GM08714 (cell line): ENCODE measurements around the gene PTPDC1.

Experiments
- H3K4me3 ChIP-seq: fragments of 200-500 bp; sonication (Bioruptor generic); 2 replicates; pipeline ENCODE4 v1.5.1; 2014; ENCODE audit warnings: mild to moderate bottlenecking, low read length, inconsistent platforms
- ZNF274 ChIP-seq: IDR thresholded peaks from 2 replicates; pipeline ENCODE4 v1.6.1; 2012; ENCODE audit warnings: mild to moderate bottlenecking, low read depth, low read length

Gene PTPDC1, protein sequence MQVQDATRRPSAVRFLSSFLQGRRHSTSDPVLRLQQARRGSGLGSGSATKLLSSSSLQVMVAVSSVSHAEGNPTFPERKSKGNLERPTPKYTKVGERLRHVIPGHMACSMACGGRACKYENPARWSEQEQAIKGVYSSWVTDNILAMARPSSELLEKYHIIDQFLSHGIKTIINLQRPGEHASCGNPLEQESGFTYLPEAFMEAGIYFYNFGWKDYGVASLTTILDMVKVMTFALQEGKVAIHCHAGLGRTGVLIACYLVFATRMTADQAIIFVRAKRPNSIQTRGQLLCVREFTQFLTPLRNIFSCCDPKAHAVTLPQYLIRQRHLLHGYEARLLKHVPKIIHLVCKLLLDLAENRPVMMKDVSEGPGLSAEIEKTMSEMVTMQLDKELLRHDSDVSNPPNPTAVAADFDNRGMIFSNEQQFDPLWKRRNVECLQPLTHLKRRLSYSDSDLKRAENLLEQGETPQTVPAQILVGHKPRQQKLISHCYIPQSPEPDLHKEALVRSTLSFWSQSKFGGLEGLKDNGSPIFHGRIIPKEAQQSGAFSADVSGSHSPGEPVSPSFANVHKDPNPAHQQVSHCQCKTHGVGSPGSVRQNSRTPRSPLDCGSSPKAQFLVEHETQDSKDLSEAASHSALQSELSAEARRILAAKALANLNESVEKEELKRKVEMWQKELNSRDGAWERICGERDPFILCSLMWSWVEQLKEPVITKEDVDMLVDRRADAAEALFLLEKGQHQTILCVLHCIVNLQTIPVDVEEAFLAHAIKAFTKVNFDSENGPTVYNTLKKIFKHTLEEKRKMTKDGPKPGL

DNA sequence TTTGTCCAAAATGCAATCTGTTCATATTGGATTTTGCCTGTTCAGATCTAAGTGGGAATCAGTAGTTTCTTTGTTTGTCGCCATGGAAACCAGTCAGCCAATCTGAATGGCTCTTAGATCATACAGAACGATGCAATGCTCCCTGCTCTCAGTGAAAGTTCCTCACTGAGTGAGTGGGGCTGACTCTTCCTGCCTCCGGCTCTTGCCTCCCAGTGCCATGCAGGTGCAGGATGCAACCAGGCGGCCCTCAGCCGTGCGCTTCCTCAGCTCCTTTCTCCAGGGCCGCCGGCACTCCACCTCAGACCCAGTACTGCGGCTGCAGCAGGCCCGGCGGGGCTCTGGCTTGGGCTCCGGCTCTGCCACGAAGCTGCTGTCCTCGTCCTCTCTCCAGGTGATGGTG lies at the start of gene PTPDC1:
Gene PTPDC1 (plus strand): TSS at position 151 of the 400 bp plus-strand sequence. CDS start 67 bp downstream, at position 218.
- H3K4me3 ChIP-seq: no peak within 1 kb of the TSS
- TF ChIP-seq ZNF274: no peak

- no peak for TF ChIP-seq ZNF274
These were observed 49.8 kb upstream of the PTPDC1 start for GRCh38 chr9:94034511-94034910.

GRCh38 chr9:94039786-94040185 lies 44.5 kb upstream of the PTPDC1 start:
- no peak for TF ChIP-seq ZNF274
- no peak overlapping the region for H3K4me3 ChIP-seq

More at GRCh38 chr9:94034511-94034910, 49.8 kb upstream of the PTPDC1 start:
- H3K4me3 ChIP-seq: no peak overlapping the region

- no peak for TF ChIP-seq ZNF274
- H3K4me3 ChIP-seq: no peak overlapping the region
These were observed 41.5 kb upstream of the PTPDC1 start for GRCh38 chr9:94042516-94043360.

- no peak overlapping the region for H3K4me3 ChIP-seq
- no peak for TF ChIP-seq ZNF274
These were observed 29.5 kb upstream of the PTPDC1 start for GRCh38 chr9:94054716-94055115.

GRCh38 chr9:94056442-94056974 lies 27.8 kb upstream of the PTPDC1 start:
- no peak for TF ChIP-seq ZNF274
- no peak overlapping the region for H3K4me3 ChIP-seq

GRCh38 chr9:94057918-94058317 lies 26.3 kb upstream of the PTPDC1 start:
- TF ChIP-seq ZNF274: no peak
- H3K4me3 ChIP-seq: no peak overlapping the region

DNA sequence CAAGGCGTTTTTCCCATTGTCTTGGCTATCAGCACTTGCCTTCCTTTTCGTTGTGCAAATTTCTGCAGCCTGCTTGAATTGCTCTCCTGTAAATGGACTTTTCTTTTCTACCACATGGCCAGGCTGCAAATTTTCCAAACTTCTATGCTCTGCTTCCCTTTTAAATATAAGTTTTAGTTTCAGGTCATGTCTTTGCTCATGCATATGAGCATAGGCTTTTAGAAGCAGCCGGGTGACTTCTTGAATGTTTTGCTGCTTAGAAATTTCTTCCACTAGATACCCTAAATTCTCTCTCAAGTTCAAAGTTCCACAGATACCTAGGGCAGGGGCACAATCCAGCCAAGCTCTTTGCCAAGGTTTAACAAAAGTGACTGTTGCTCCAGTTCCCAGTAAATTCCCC lies 22.4 kb upstream of the PTPDC1 start:
- TF ChIP-seq ZNF274: no peak
- no peak overlapping the region for H3K4me3 ChIP-seq

DNA sequence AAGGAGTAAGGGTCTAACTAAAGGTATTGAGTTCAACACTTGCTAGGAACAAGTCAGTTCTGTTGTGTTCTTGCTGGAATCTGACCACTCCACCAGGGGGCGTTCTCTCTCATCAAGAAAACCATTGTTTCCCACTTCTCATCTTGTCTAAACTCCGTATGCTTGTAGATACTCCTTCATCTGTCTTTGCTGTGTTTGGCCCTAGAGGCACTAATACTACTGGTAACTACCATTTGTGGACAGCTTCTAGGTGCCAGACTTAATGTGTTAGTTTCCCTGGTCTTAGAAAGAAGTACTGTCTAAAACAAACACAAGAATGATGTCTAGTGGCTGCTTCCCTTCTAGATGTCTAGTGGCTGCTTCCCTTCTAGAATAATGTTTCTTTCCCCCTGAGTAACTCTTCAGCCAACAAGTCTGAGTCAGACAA lies 18.7 kb upstream of the PTPDC1 start:
- no peak for TF ChIP-seq ZNF274
- no peak overlapping the region for H3K4me3 ChIP-seq

- no peak overlapping the region for H3K4me3 ChIP-seq
- TF ChIP-seq ZNF274: no peak
These were observed 16.0 kb upstream of the PTPDC1 start for GRCh38 chr9:94068257-94068656.

GRCh38 chr9:94076557-94076956 lies 7.7 kb upstream of the PTPDC1 start:
- H3K4me3 ChIP-seq: no peak overlapping the region
- TF ChIP-seq ZNF274: no peak

- H3K4me3 ChIP-seq: no peak overlapping the region
- TF ChIP-seq ZNF274: no peak
These were observed 6.2 kb upstream of the PTPDC1 start for GRCh38 chr9:94078086-94078485.

DNA sequence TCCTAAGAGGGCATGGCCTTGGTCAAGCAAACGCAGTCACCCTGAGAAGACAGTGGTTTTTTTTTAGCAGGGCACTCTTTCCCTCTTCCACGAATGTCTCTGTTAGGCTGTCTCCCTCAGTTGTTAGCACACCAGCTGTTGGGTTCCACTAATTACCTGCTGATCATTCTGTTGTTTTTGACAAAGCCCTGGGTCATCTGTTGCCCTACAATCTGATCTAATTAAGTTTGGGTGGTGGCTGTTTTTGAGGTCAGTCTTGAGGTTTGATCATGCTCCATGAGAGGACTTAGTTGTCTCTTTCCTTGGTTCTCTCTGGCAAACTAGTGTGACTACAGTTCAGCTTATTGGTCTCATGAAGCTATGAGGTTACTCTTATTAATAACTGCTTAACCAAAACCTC lies 5.0 kb upstream of the PTPDC1 start:
- H3K4me3 ChIP-seq: no peak overlapping the region
- no peak for TF ChIP-seq ZNF274

DNA sequence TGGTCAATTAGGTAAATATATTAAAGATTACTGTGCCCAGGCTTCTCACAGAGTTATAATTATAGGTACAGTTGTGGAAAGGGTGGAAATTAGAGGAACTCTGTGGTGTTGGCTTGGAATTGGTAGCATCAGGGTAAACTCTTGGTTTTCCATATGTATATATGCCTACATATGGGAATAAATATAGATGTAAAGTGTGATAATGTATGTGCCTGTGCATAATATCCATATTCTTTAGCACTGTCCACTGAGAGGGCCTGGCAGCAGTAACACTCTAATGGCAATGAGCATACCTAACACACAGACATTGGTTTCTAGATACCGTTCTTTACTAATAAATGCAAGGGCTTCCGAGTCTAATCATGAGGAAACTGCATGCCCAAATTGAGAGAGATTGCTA lies 4.0 kb upstream of the PTPDC1 start:
- no peak overlapping the region for H3K4me3 ChIP-seq
- no peak for TF ChIP-seq ZNF274
